ENCODE data around the gene KRTAP4-12.
"Not testable (repeated sequence)": the region's sequence is repeated elsewhere in the genome, so short reads cannot be mapped to it uniquely, and the experiment has no call there.

KRTAP4-12 gene

GRCh38 chr17:41104386-41105038, 19.5 kb downstream of the KRTAP4-12 start:
- H3K4me2 ChIP-seq (ENCODE audit: low read length); H3K4me3 ChIP-seq (ENCODE audit: low read length); H3K4me1 ChIP-seq (ENCODE audit: control insufficient read depth, low read depth, low read length); H3K23ac ChIP-seq (ENCODE audit: low read length); H4K5ac ChIP-seq (ENCODE audit: low read length); H2BK15ac ChIP-seq (replicated peaks; ENCODE audit: low read depth); H2BK120ac ChIP-seq (ENCODE audit: low read depth, low read length); H3K36me3 ChIP-seq (ENCODE audit: control insufficient read depth, insufficient read depth, low read length); H3K9ac ChIP-seq (ENCODE audit: low read length); H3K4ac ChIP-seq (ENCODE audit: low read depth, low read length); H4K8ac ChIP-seq (ENCODE audit: low read depth, low read length); H2BK5ac ChIP-seq (ENCODE audit: low read length); H3K79me2 ChIP-seq (ENCODE audit: control insufficient read depth, insufficient read depth, low read length); H3K79me1 ChIP-seq (ENCODE audit: low read length); H3K56ac ChIP-seq (ENCODE audit: low read length); H3K27me3 ChIP-seq (ENCODE audit: insufficient read depth, low read length, poor library complexity); H3K18ac ChIP-seq (ENCODE audit: low read length); H3K27ac ChIP-seq (ENCODE audit: low read depth, low read length); DNase-seq; H2AK5ac ChIP-seq (ENCODE audit: low read length): not testable (repeated sequence)
- no CpG with 5 or more reads among the region's 2 CpGs for WGBS (ENCODE audit: extremely low coverage, insufficient coverage, low lambda C conversion rate)

DNA sequence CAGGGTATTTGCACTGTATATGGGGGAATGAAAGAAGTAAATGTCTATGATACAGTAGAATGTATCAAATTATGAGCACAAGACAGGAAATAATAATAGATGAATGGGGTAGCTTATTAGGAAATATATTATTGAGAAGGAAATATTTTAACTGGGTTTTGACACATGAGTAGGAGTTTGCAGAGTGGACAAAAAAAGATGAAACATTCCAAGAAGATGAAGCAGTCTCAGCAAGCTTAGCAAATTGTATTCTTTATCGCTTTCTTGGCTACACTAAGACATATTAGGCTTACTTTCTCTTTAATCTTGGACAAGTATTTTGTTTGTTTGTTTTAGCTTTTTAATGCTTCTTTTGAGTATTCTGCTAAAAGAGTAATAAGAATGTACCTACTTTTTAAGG, 20.1 kb downstream of the KRTAP4-12 start:
- Histone ChIP-seq H3K4me1 (ENCODE audit: control insufficient read depth, low read depth, low read length) (no peaks in the 10 kb centered on the region), H2BK120ac (ENCODE audit: low read depth, low read length) (no peak overlapping the region), H3K79me1 (ENCODE audit: low read length) (no peaks in the 10 kb centered on the region), H2BK15ac (replicated peaks; ENCODE audit: low read depth) (no peak overlapping the region), H3K27me3 (ENCODE audit: insufficient read depth, low read length, poor library complexity) (no peaks in the 10 kb centered on the region), H4K5ac (ENCODE audit: low read length) (no peak overlapping the region), H3K9ac (ENCODE audit: low read length) (no peak overlapping the region), H3K27ac (ENCODE audit: low read depth, low read length) (no peak overlapping the region), H4K8ac (ENCODE audit: low read depth, low read length) (no peak overlapping the region), H3K4ac (ENCODE audit: low read depth, low read length) (no peak overlapping the region), H3K56ac (ENCODE audit: low read length) (no peak overlapping the region), H3K18ac (ENCODE audit: low read length) (no peak overlapping the region), H3K4me2 (ENCODE audit: low read length) (no peak overlapping the region), H3K23ac (ENCODE audit: low read length) (no peak overlapping the region), H2AK5ac (ENCODE audit: low read length) (no peak overlapping the region), H2BK5ac (ENCODE audit: low read length) (no peak overlapping the region), H3K79me2 (ENCODE audit: control insufficient read depth, insufficient read depth, low read length) (no peaks in the 10 kb centered on the region), H3K4me3 (ENCODE audit: low read length) (no peak overlapping the region), H3K36me3 (ENCODE audit: control insufficient read depth, insufficient read depth, low read length) (no peaks in the 10 kb centered on the region)
- WGBS (ENCODE audit: extremely low coverage, insufficient coverage, low lambda C conversion rate) = no CpG with 5 or more reads among the region's 1 CpG
- no peak for DNase-seq

DNA sequence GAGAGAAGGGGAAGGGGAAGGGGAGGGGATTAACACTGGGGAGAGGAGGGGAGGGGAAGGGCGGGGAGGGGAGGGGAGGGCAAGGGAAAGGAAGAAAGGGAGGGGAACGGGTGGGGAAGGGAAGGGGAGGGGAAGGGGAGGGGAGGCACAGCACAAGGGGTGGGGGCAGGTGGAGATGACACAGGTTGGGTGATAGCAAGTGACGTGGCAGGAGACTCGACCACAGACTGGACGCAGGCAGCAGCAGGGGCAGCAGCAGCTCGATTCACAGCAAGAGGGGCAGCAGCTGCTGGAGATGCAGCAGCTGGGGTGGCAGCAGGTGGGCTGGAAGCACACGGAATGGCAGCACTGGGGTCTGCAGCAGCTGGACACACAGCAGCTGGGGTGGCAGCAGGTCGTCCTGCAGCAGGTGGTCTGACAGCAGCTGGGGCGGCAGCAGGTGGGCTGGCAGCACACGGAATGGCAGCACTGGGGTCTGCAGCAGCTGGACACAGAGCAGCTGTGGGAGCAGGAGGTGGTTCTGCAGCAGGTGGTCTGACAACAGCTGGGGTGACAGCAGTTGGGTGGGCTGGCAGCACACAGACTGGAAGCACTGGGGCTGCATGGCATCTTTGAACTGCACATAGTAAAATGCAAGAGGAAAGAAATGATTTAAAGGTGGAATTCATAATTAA, 22.3 kb downstream of the KRTAP4-12 start, which contains the start of gene KRTAP4-16:
Gene KRTAP4-16 (minus strand): TSS at position 624 of the 674 bp plus-strand sequence. CDS start 0 bp downstream, at position 624.
- Histone ChIP-seq H3K4me3 (ENCODE audit: low read length) (no peak within 1 kb of the TSS), H3K18ac (ENCODE audit: low read length) (no peak within 1 kb of the TSS), H2BK5ac (ENCODE audit: low read length) (no peak within 1 kb of the TSS), H3K4ac (ENCODE audit: low read depth, low read length) (no peak within 1 kb of the TSS), H3K4me2 (ENCODE audit: low read length) (no peak within 1 kb of the TSS), H3K79me2 (ENCODE audit: control insufficient read depth, insufficient read depth, low read length) (no peaks in the 10 kb centered on the region), H3K36me3 (ENCODE audit: control insufficient read depth, insufficient read depth, low read length) (no peaks in the 10 kb centered on the region), H3K4me1 (ENCODE audit: control insufficient read depth, low read depth, low read length) (no peaks in the 10 kb centered on the region), H3K27ac (ENCODE audit: low read depth, low read length) (no peak within 1 kb of the TSS), H2BK120ac (ENCODE audit: low read depth, low read length) (no peak within 1 kb of the TSS), H4K8ac (ENCODE audit: low read depth, low read length) (no peak within 1 kb of the TSS), H3K9ac (ENCODE audit: low read length) (no peak within 1 kb of the TSS), H3K56ac (ENCODE audit: low read length) (no peak within 1 kb of the TSS), H3K27me3 (ENCODE audit: insufficient read depth, low read length, poor library complexity) (no peaks in the 10 kb centered on the region), H3K23ac (ENCODE audit: low read length) (no peak within 1 kb of the TSS), H3K79me1 (ENCODE audit: low read length) (no peaks in the 10 kb centered on the region), H2AK5ac (ENCODE audit: low read length) (no peak within 1 kb of the TSS), H2BK15ac (replicated peaks; ENCODE audit: low read depth) (no peak within 1 kb of the TSS), H4K5ac (ENCODE audit: low read length) (no peak within 1 kb of the TSS)
- no peak for DNase-seq
- no CpG with 5 or more reads among the region's 10 CpGs for WGBS (ENCODE audit: extremely low coverage, insufficient coverage, low lambda C conversion rate)

- H3K56ac ChIP-seq (ENCODE audit: low read length); H3K4ac ChIP-seq (ENCODE audit: low read depth, low read length); H4K8ac ChIP-seq (ENCODE audit: low read depth, low read length); H3K27me3 ChIP-seq (ENCODE audit: insufficient read depth, low read length, poor library complexity); H4K5ac ChIP-seq (ENCODE audit: low read length); H3K79me2 ChIP-seq (ENCODE audit: control insufficient read depth, insufficient read depth, low read length); H3K36me3 ChIP-seq (ENCODE audit: control insufficient read depth, insufficient read depth, low read length); H2BK5ac ChIP-seq (ENCODE audit: low read length); H3K23ac ChIP-seq (ENCODE audit: low read length); H3K79me1 ChIP-seq (ENCODE audit: low read length); H2BK15ac ChIP-seq (replicated peaks; ENCODE audit: low read depth); H3K18ac ChIP-seq (ENCODE audit: low read length); H3K4me1 ChIP-seq (ENCODE audit: control insufficient read depth, low read depth, low read length); H3K4me2 ChIP-seq (ENCODE audit: low read length); H2BK120ac ChIP-seq (ENCODE audit: low read depth, low read length); H3K27ac ChIP-seq (ENCODE audit: low read depth, low read length); DNase-seq; H3K9ac ChIP-seq (ENCODE audit: low read length); H3K4me3 ChIP-seq (ENCODE audit: low read length); H2AK5ac ChIP-seq (ENCODE audit: low read length): not testable (repeated sequence)
- no CpG with 5 or more reads among the region's 7 CpGs for WGBS (ENCODE audit: extremely low coverage, insufficient coverage, low lambda C conversion rate)
These were observed 24.1 kb downstream of the KRTAP4-12 start for GRCh38 chr17:41099682-41100480.

GRCh38 chr17:41098481-41098880, 25.5 kb downstream of the KRTAP4-12 start:
- Histone ChIP-seq H3K79me2 (ENCODE audit: control insufficient read depth, insufficient read depth, low read length) (no peaks in the 10 kb centered on the region), H3K36me3 (ENCODE audit: control insufficient read depth, insufficient read depth, low read length) (no peaks in the 10 kb centered on the region), H3K18ac (ENCODE audit: low read length) (no peak overlapping the region), H4K5ac (ENCODE audit: low read length) (no peak overlapping the region), H2BK15ac (replicated peaks; ENCODE audit: low read depth) (no peak overlapping the region), H3K4ac (ENCODE audit: low read depth, low read length) (no peak overlapping the region), H3K27me3 (ENCODE audit: insufficient read depth, low read length, poor library complexity) (no peaks in the 10 kb centered on the region), H4K8ac (ENCODE audit: low read depth, low read length) (no peak overlapping the region), H3K4me1 (ENCODE audit: control insufficient read depth, low read depth, low read length) (no peaks in the 10 kb centered on the region), H2BK5ac (ENCODE audit: low read length) (no peak overlapping the region), H3K23ac (ENCODE audit: low read length) (no peak overlapping the region), H3K56ac (ENCODE audit: low read length) (no peak overlapping the region), H3K79me1 (ENCODE audit: low read length) (no peaks in the 10 kb centered on the region), H2BK120ac (ENCODE audit: low read depth, low read length) (no peak overlapping the region), H3K27ac (ENCODE audit: low read depth, low read length) (no peak overlapping the region), H3K9ac (ENCODE audit: low read length) (no peak overlapping the region), H3K4me3 (ENCODE audit: low read length) (no peak overlapping the region), H2AK5ac (ENCODE audit: low read length) (no peak overlapping the region), H3K4me2 (ENCODE audit: low read length) (no peak overlapping the region)
- no peak for DNase-seq
- no CpG with 5 or more reads among the region's 6 CpGs for WGBS (ENCODE audit: extremely low coverage, insufficient coverage, low lambda C conversion rate)

Measured in mesendoderm (in vitro differentiated cells).